ENCODE measurements around the gene PCDH9. TPM values are rescaled to one million over a fixed set of nuclear protein-coding genes. Genes with fewer than 3 reads are reported as not detected.

PCDH9 gene
- total RNA-seq, 1 donor from 2014 or later, result 0.26 TPM

- no peak for TF ChIP-seq CTCF (IDR thresholded peaks at IDR 0.05; ENCODE audit: insufficient read depth, low read length, severe bottlenecking)
- FAIRE-seq, result no peak
- Histone ChIP-seq H3K4me3 (ENCODE audit: low read depth, low read length) (no peak overlapping the region), H3K27me3 (ENCODE audit: control insufficient read depth, insufficient read depth, low read length) (no peaks in the 10 kb centered on the region), H3K36me3 (ENCODE audit: control insufficient read depth, insufficient read depth, low read length) (no peaks in the 10 kb centered on the region)
- peak; percentile 43 for DNase-seq (ENCODE audit: low read depth)
These were observed 7.1 kb downstream of the PCDH9 start for GRCh38 chr13:67223024-67223423.

- no peak for TF ChIP-seq CTCF (IDR thresholded peaks at IDR 0.05; ENCODE audit: insufficient read depth, low read length, severe bottlenecking)
- no peak overlapping the region for H3K4me3 ChIP-seq (ENCODE audit: low read depth, low read length)
- FAIRE-seq (no peak), DNase-seq (ENCODE audit: low read depth) (no peak)
- H3K27me3 ChIP-seq (ENCODE audit: control insufficient read depth, insufficient read depth, low read length), result no peaks in the 10 kb centered on the region
- H3K36me3 ChIP-seq (ENCODE audit: control insufficient read depth, insufficient read depth, low read length), result no peaks in the 10 kb centered on the region
These were observed 8.4 kb downstream of the PCDH9 start for GRCh38 chr13:67221630-67222226.

GRCh38 chr13:67219113-67219512 lies 11.0 kb downstream of the PCDH9 start:
- TF ChIP-seq CTCF (IDR thresholded peaks at IDR 0.05; ENCODE audit: insufficient read depth, low read length, severe bottlenecking), result no peak
- FAIRE-seq, result no peak
- Histone ChIP-seq H3K36me3 (ENCODE audit: control insufficient read depth, insufficient read depth, low read length) (no peaks in the 10 kb centered on the region), H3K4me3 (ENCODE audit: low read depth, low read length) (no peak overlapping the region), H3K27me3 (ENCODE audit: control insufficient read depth, insufficient read depth, low read length) (no peaks in the 10 kb centered on the region)
- DNase-seq (ENCODE audit: low read depth), result no peak

GRCh38 chr13:67217880-67218279 lies 12.3 kb downstream of the PCDH9 start:
- H3K27me3 ChIP-seq (ENCODE audit: control insufficient read depth, insufficient read depth, low read length), result no peaks in the 10 kb centered on the region
- DNase-seq (ENCODE audit: low read depth), result no peak
- TF ChIP-seq CTCF (IDR thresholded peaks at IDR 0.05; ENCODE audit: insufficient read depth, low read length, severe bottlenecking), result no peak
- H3K36me3 ChIP-seq (ENCODE audit: control insufficient read depth, insufficient read depth, low read length), result no peaks in the 10 kb centered on the region
- FAIRE-seq, result no peak
- H3K4me3 ChIP-seq (ENCODE audit: low read depth, low read length), result no peak overlapping the region

GRCh38 chr13:67216864-67217263 lies 13.3 kb downstream of the PCDH9 start:
- H3K36me3 ChIP-seq (ENCODE audit: control insufficient read depth, insufficient read depth, low read length), result no peaks in the 10 kb centered on the region
- FAIRE-seq, result no peak
- no peak overlapping the region for H3K4me3 ChIP-seq (ENCODE audit: low read depth, low read length)
- TF ChIP-seq CTCF (IDR thresholded peaks at IDR 0.05; ENCODE audit: insufficient read depth, low read length, severe bottlenecking), result no peak
- H3K27me3 ChIP-seq (ENCODE audit: control insufficient read depth, insufficient read depth, low read length), result no peaks in the 10 kb centered on the region
- no peak for DNase-seq (ENCODE audit: low read depth)

GRCh38 chr13:67210208-67210607 lies 19.9 kb downstream of the PCDH9 start:
- no peak for DNase-seq (ENCODE audit: low read depth)
- Histone ChIP-seq H3K4me3 (ENCODE audit: low read depth, low read length) (no peak overlapping the region), H3K36me3 (ENCODE audit: control insufficient read depth, insufficient read depth, low read length) (no peaks in the 10 kb centered on the region), H3K27me3 (ENCODE audit: control insufficient read depth, insufficient read depth, low read length) (no peaks in the 10 kb centered on the region)
- no peak for TF ChIP-seq CTCF (IDR thresholded peaks at IDR 0.05; ENCODE audit: insufficient read depth, low read length, severe bottlenecking)
- FAIRE-seq, result no peak

Data from bronchial epithelial cell (primary cell).